NCI-H2081 (cell line): Measurements from ENCODE around the gene KCNIP2.
A peak's percentile ranks its signal among the peaks of the same experiment; 100 is the strongest.
"Not testable (repeated sequence)": the region's sequence is repeated elsewhere in the genome, so short reads cannot be mapped to it uniquely, and the experiment has no call there.

Experiments
- DNase-seq, 2 experiments: peaks; one replicate each; lab custom pipeline; 2025; lab: John Stamatoyannopoulos, UW

KCNIP2 gene

GRCh38 chr10:101828766-101829551, 14.6 kb downstream of the KCNIP2 start:
- DNase-seq, result no peak

GRCh38 chr10:101827919-101828600, 15.5 kb downstream of the KCNIP2 start:
- no peak for DNase-seq

- no peak for DNase-seq
Measured at GRCh38 chr10:101826852-101827434, 16.7 kb downstream of the KCNIP2 start.

- DNase-seq, result no peak
Measured at GRCh38 chr10:101824736-101825135, 18.9 kb downstream of the KCNIP2 start.

- DNase-seq, result peak; percentile 12 to 56
Measured at GRCh38 chr10:101818872-101819633, 24.5 kb downstream of the KCNIP2 start.

- DNase-seq, result peak; percentile 98
Measured at GRCh38 chr10:101818119-101818871, 25.3 kb downstream of the KCNIP2 start, which contains the start of gene OGA. OGA (minus strand) TSS chr10:101818444; CDS start chr10:101818022, 422 bp downstream.

- DNase-seq, result peak in 1 of 2 experiments; percentile 19
Measured at GRCh38 chr10:101817337-101818118, 26.1 kb downstream of the KCNIP2 start.

GRCh38 chr10:101816913-101817336, 26.7 kb downstream of the KCNIP2 start:
- no peak for DNase-seq

- DNase-seq, result no peak
Measured at GRCh38 chr10:101816376-101816775, 27.2 kb downstream of the KCNIP2 start.

- DNase-seq, result no peak
Measured at GRCh38 chr10:101814466-101815071, 29.0 kb downstream of the KCNIP2 start.

GRCh38 chr10:101812606-101813005, 31.0 kb downstream of the KCNIP2 start:
- no peak for DNase-seq

GRCh38 chr10:101807158-101807557, 36.4 kb downstream of the KCNIP2 start:
- DNase-seq, result no peak

GRCh38 chr10:101803511-101803910, 40.1 kb downstream of the KCNIP2 start:
- no peak for DNase-seq

- no peak for DNase-seq
Measured at GRCh38 chr10:101797403-101798059, 46.1 kb downstream of the KCNIP2 start.

GRCh38 chr10:101793526-101793925, 50.1 kb downstream of the KCNIP2 start:
- DNase-seq, result no peak

GRCh38 chr10:101789686-101790085, 53.9 kb downstream of the KCNIP2 start:
- no peak for DNase-seq

- DNase-seq, result not testable (repeated sequence)
Measured at GRCh38 chr10:101789231-101789630, 54.4 kb downstream of the KCNIP2 start.

- DNase-seq, result no peak
Measured at GRCh38 chr10:101785801-101786200, 57.8 kb downstream of the KCNIP2 start.

GRCh38 chr10:101784558-101784957, 59.0 kb downstream of the KCNIP2 start:
- DNase-seq, result no peak

GRCh38 chr10:101783736-101784118, 59.9 kb downstream of the KCNIP2 start:
- DNase-seq, result no peak
